GM12891 (cell line): ENCODE results near the gene TNNT3.

ENCODE experiments used
- PAX5 ChIP-seq: IDR thresholded peaks from 2 replicates; pipeline ENCODE4 v1.6.1; 2011; ENCODE audit warnings: low read length, moderate library complexity, mild to moderate bottlenecking; ENCODE audit not compliant: insufficient read depth, severe bottlenecking
- POLR2A ChIP-seq: IDR thresholded peaks from 2 replicates; pipeline ENCODE4 v1.6.1; 2011; ENCODE audit warnings: low read depth, low read length, control low read depth
- POLR2AphosphoS5 ChIP-seq: IDR thresholded peaks from 2 replicates; pipeline ENCODE4 v1.6.1; 2011; ENCODE audit warnings: low read depth, low read length, control low read depth
- POU2F2 ChIP-seq: IDR thresholded peaks from 2 replicates; pipeline ENCODE4 v1.6.1; 2011; ENCODE audit warnings: low read depth, mild to moderate bottlenecking, control low read depth, low read length, moderate library complexity
- SPI1 ChIP-seq: IDR thresholded peaks from 2 replicates; pipeline ENCODE4 v1.6.1; 2011; ENCODE audit warnings: low read depth, low read length, control low read depth
- TAF1 ChIP-seq: IDR thresholded peaks from 2 replicates; pipeline ENCODE4 v1.6.1; 2011; ENCODE audit warnings: low read depth, low read length, control low read depth

GRCh38 chr11:1913271-1914060, 6.0 kb upstream of the TNNT3 start:
- no peak for TF ChIP-seq POLR2A
- TF ChIP-seq TAF1 = no peak
- no peak for TF ChIP-seq POLR2AphosphoS5
- TF ChIP-seq PAX5 = no peak
- no peak for TF ChIP-seq POU2F2
- TF ChIP-seq SPI1 = no peak
